ENCODE measurements around the gene MAGT1. TPM values are rescaled to one million over a fixed set of nuclear protein-coding genes. Genes with fewer than 3 reads are reported as not detected.

The MAGT1 gene
- total RNA-seq, 1 donor from 2014 or later: 54.7 TPM

DNA sequence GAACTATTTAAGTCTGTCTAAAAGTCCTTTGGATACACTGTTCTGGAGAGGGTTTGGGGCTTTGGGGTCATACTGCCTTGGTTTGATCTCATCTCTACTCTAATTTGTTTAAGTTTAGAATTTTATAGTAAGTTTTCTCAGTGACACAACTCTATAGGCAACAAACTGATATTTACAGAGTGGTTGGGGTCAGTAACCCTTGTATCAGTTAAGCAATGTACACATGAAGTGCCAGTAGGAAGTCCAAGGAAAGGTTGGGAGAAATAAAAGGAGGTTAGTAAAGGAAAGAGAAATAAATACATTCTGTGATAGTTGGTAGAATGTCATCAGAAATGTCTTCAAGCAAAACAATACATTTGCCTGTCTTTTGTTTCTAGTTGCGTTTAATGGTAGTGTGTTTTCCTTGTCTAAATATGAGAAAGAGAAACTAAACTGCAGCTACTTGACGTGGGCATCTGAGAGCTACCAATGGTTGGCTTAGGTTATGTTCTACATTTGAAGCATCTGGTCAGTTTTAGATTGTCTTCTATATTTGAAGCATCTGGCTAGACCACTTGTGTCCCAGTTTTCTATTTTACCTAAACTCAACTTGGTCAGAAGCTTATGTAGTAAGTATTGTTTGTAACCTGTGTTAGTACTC is 22.2 kb upstream of the MAGT1 start:
- Histone ChIP-seq H3K4me3 (ENCODE audit: low read depth, low read length) (no peak overlapping the region), H3K27me3 (ENCODE audit: control insufficient read depth, insufficient read depth, low read length) (no peaks in the 10 kb centered on the region), H3K36me3 (ENCODE audit: control insufficient read depth, insufficient read depth, low read length) (no peaks in the 10 kb centered on the region)
- no peak for DNase-seq (ENCODE audit: low read depth)
- TF ChIP-seq, protein P1, sequence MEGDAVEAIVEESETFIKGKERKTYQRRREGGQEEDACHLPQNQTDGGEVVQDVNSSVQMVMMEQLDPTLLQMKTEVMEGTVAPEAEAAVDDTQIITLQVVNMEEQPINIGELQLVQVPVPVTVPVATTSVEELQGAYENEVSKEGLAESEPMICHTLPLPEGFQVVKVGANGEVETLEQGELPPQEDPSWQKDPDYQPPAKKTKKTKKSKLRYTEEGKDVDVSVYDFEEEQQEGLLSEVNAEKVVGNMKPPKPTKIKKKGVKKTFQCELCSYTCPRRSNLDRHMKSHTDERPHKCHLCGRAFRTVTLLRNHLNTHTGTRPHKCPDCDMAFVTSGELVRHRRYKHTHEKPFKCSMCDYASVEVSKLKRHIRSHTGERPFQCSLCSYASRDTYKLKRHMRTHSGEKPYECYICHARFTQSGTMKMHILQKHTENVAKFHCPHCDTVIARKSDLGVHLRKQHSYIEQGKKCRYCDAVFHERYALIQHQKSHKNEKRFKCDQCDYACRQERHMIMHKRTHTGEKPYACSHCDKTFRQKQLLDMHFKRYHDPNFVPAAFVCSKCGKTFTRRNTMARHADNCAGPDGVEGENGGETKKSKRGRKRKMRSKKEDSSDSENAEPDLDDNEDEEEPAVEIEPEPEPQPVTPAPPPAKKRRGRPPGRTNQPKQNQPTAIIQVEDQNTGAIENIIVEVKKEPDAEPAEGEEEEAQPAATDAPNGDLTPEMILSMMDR (IDR thresholded peaks at IDR 0.05; ENCODE audit: insufficient read depth, low read length, poor library complexity, severe bottlenecking): no peak

DNA sequence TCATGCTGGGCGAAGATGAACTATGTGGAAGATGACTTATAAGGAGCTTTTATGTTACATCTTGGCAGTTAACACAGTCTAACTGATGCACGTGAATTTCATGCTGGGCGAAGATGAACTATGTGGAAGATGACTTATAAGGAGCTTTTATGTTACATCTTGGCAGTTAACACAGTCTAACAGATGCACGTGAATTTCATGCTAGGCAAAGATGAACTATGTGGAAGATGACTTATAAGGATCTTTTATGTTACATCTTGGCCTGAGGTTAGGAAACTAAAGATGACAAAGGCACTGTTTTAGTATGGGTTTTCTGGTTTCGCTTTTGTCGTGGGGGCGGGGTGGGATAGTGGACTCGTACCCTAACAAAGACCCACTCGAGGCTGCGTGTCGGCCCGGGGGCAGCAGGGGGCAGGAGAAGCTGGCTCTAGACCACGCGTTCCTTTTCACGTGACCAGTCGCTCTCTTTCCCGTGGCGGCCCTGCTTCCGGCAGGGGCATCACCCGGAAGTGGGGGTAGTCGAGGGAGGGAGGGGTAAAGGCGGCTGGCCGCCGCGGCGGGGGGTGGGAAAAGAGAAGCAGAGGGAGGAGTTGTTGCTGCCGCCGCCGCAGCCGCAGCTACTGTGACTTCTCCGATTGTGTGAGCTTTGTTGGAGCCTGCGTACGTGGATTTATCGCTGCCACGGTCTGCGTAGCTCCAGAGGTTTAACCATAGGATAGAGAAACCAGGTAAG is 15.0 kb upstream of the MAGT1 start, which contains the start of gene ATP7A:
Gene ATP7A (plus strand): TSS at position 586 of the 733 bp plus-strand sequence. CDS start 60,949 bp downstream, outside the sequence.
- Histone ChIP-seq H3K27me3 (ENCODE audit: control insufficient read depth, insufficient read depth, low read length) (no peaks in the 10 kb centered on the region), H3K4me3 (ENCODE audit: low read depth, low read length) (peak within 1 kb of the TSS; percentile 53), H3K36me3 (ENCODE audit: control insufficient read depth, insufficient read depth, low read length) (no peaks in the 10 kb centered on the region)
- TF ChIP-seq, protein P1 (IDR thresholded peaks at IDR 0.05; ENCODE audit: insufficient read depth, low read length, poor library complexity, severe bottlenecking): peak; percentile 51
- peak; percentile 32 for DNase-seq (ENCODE audit: low read depth)

DNA sequence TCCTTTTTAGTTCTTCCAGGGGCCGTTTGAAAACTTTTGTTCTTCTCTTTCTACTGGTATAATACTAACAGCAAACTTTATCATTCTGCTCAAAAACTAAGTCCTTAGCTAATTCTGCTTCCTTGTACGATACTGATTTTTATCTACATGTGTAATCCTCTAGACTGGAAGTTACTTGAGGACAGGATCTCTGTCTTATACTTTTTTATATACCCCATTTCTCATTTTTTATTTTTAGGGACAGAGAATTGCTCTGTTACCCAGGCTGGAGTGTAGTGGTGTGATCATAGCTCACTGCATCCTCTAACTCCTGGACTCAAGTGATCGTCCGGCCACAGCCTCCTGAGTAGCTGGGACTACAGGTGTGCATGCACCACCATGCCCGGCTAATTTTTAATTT is 6.3 kb upstream of the MAGT1 start:
- H3K27me3 ChIP-seq (ENCODE audit: control insufficient read depth, insufficient read depth, low read length): no peaks in the 10 kb centered on the region
- TF ChIP-seq, protein P1 (IDR thresholded peaks at IDR 0.05; ENCODE audit: insufficient read depth, low read length, poor library complexity, severe bottlenecking): no peak
- no peak for DNase-seq (ENCODE audit: low read depth)
- H3K36me3 ChIP-seq (ENCODE audit: control insufficient read depth, insufficient read depth, low read length): no peaks in the 10 kb centered on the region
- no peak overlapping the region for H3K4me3 ChIP-seq (ENCODE audit: low read depth, low read length)

DNA sequence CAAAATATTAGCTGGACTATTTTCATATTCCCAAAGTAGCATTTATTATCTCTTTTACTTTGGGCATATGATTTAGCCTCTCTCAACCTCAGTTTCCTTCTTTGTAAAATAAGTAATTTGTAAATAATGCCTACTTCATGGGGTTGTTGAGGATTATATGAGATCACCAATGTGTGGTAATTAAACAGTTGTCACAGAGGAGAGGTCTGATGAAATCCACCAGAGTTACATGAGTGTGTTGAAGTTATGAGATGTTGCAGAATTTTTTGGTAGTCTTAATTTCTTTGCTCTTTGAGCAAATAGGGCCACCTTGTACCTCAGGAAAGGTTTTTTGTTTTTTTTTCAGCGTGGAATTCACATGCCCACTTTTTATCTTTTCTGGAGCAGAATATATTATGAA is 5.5 kb upstream of the MAGT1 start:
- TF ChIP-seq, protein P1 (IDR thresholded peaks at IDR 0.05; ENCODE audit: insufficient read depth, low read length, poor library complexity, severe bottlenecking): no peak
- no peaks in the 10 kb centered on the region for H3K36me3 ChIP-seq (ENCODE audit: control insufficient read depth, insufficient read depth, low read length)
- no peak for DNase-seq (ENCODE audit: low read depth)

DNA sequence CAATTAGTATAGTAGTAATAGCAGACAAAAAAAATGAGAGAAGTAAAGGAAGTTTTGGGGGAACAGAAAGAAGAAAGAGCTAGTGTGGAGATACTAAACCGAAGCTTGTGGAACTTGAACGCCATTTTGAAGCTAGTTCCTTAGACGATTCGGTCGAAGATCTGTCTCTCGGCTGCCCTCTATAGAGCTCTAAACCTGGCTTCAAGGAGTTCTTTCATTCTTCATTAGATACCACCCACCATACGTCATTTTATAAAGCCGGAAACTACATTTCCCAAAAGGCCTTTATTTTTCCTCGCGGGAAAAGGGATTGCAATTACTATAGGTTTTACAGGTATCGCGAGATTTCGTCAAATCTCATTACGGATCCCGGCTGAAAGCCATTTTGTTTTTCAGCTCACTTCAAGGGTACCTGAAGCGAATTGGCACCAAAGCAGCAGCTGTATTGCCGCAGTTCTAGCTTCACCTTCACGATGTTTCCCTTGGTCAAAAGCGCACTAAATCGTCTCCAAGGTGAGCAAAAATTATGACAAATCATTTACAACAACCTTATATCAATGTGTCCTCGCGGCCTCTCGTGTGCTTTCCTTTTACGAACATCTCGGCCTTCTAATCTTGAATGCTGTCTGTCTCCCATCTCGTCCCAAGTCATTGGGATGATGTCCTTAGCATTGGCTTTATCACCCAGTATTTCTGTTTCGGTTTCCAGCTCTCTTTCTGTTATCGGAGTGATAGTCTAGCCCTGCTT is 4.0 kb upstream of the MAGT1 start, which contains the start of gene COX7B:
Gene COX7B (plus strand): TSS at position 388 of the 748 bp plus-strand sequence. CDS start 86 bp downstream, at position 474.
- no peaks in the 10 kb centered on the region for H3K36me3 ChIP-seq (ENCODE audit: control insufficient read depth, insufficient read depth, low read length)
- DNase-seq (ENCODE audit: low read depth): peak; percentile 80
- peak within 1 kb of the TSS; percentile 50 for H3K4me3 ChIP-seq (ENCODE audit: low read depth, low read length)
- TF ChIP-seq, protein P1 (IDR thresholded peaks at IDR 0.05; ENCODE audit: insufficient read depth, low read length, poor library complexity, severe bottlenecking): peak; percentile 47
- H3K27me3 ChIP-seq (ENCODE audit: control insufficient read depth, insufficient read depth, low read length): no peaks in the 10 kb centered on the region

More for the DNA sequence above, 5.5 kb upstream of the MAGT1 start:
- Histone ChIP-seq H3K4me3 (ENCODE audit: low read depth, low read length) (peak overlapping the region; percentile 50), H3K27me3 (ENCODE audit: control insufficient read depth, insufficient read depth, low read length) (no peaks in the 10 kb centered on the region)

All from kidney epithelial cell (primary cell).